ENCODE measurements around the gene PAFAH2.

- TF ChIP-seq, protein P1, sequence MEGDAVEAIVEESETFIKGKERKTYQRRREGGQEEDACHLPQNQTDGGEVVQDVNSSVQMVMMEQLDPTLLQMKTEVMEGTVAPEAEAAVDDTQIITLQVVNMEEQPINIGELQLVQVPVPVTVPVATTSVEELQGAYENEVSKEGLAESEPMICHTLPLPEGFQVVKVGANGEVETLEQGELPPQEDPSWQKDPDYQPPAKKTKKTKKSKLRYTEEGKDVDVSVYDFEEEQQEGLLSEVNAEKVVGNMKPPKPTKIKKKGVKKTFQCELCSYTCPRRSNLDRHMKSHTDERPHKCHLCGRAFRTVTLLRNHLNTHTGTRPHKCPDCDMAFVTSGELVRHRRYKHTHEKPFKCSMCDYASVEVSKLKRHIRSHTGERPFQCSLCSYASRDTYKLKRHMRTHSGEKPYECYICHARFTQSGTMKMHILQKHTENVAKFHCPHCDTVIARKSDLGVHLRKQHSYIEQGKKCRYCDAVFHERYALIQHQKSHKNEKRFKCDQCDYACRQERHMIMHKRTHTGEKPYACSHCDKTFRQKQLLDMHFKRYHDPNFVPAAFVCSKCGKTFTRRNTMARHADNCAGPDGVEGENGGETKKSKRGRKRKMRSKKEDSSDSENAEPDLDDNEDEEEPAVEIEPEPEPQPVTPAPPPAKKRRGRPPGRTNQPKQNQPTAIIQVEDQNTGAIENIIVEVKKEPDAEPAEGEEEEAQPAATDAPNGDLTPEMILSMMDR (IDR thresholded peaks at IDR 0.05; ENCODE audit: low read depth, low read length, missing input control) = peak; percentile 96
- TF ChIP-seq RAD21 (IDR thresholded peaks at IDR 0.05) (peak; percentile 87 to 93), GABPA (IDR thresholded peaks at IDR 0.05 in 1 of 2, conservative IDR thresholded peaks at IDR 0.05 in 1 of 2) (no peak), TAF1 (conservative IDR thresholded peaks at IDR 0.05) (no peak), ZBTB33 (IDR thresholded peaks at IDR 0.05) (no peak), ATF3 (IDR thresholded peaks at IDR 0.05) (no peak), HNF4G (IDR thresholded peaks at IDR 0.05) (no peak)
- TF ChIP-seq, protein P2, sequence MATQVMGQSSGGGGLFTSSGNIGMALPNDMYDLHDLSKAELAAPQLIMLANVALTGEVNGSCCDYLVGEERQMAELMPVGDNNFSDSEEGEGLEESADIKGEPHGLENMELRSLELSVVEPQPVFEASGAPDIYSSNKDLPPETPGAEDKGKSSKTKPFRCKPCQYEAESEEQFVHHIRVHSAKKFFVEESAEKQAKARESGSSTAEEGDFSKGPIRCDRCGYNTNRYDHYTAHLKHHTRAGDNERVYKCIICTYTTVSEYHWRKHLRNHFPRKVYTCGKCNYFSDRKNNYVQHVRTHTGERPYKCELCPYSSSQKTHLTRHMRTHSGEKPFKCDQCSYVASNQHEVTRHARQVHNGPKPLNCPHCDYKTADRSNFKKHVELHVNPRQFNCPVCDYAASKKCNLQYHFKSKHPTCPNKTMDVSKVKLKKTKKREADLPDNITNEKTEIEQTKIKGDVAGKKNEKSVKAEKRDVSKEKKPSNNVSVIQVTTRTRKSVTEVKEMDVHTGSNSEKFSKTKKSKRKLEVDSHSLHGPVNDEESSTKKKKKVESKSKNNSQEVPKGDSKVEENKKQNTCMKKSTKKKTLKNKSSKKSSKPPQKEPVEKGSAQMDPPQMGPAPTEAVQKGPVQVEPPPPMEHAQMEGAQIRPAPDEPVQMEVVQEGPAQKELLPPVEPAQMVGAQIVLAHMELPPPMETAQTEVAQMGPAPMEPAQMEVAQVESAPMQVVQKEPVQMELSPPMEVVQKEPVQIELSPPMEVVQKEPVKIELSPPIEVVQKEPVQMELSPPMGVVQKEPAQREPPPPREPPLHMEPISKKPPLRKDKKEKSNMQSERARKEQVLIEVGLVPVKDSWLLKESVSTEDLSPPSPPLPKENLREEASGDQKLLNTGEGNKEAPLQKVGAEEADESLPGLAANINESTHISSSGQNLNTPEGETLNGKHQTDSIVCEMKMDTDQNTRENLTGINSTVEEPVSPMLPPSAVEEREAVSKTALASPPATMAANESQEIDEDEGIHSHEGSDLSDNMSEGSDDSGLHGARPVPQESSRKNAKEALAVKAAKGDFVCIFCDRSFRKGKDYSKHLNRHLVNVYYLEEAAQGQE (IDR thresholded peaks at IDR 0.05) = no peak
Measured at GRCh38 chr1:26035959-26036755, 38.3 kb upstream of the PAFAH2 start.

Measured in liver (tissue), 3 donors.